Stomach (tissue), 4 donors: Measurements from ENCODE around the gene GC.

Source experiments
- CTCF ChIP-seq, 7 experiments: fragments of 450-650 bp in 4 of 7; fragments of 200-600 bp in 3 of 7; sonication (generic) in 3 of 7; IDR thresholded peaks; one replicate each; pipeline ENCODE4 v1.5.1; 2016 to 2019; ENCODE audit warnings: antibody characterized with exemption in 7 of 7, control low read depth in 2 of 7, mild to moderate bottlenecking in 1 of 7
- EP300 ChIP-seq: sonication (generic); formaldehyde crosslinking; IDR thresholded peaks from one replicate; pipeline ENCODE4 v1.6.1; 2017; ENCODE audit warnings: antibody characterized with exemption
- POLR2A ChIP-seq, 4 donors: fragments of 450-650 bp; IDR thresholded peaks; one replicate each; pipeline ENCODE4 v1.6.1; 2016; ENCODE audit warnings: antibody characterized with exemption in 4 of 4, control low read depth in 2 of 4, mild to moderate bottlenecking in 1 of 4, moderate library complexity in 1 of 4
- POLR2AphosphoS5 ChIP-seq, 3 donors: sonication (generic); formaldehyde crosslinking; IDR thresholded peaks; one replicate each; pipeline ENCODE4 v1.6.1; 2016; ENCODE audit warnings: antibody characterized with exemption in 3 of 3

GRCh38 chr4:71807469-71807868 lies 23.6 kb upstream of the GC start:
- TF ChIP-seq POLR2AphosphoS5 (IDR thresholded peaks at IDR 0.05) (no peak), EP300 (no peak), POLR2A (IDR thresholded peaks at IDR 0.05) (no peak), CTCF (IDR thresholded peaks at IDR 0.05) (no peak)
